ENCODE results near the gene MALT1.

Gene MALT1

DNA sequence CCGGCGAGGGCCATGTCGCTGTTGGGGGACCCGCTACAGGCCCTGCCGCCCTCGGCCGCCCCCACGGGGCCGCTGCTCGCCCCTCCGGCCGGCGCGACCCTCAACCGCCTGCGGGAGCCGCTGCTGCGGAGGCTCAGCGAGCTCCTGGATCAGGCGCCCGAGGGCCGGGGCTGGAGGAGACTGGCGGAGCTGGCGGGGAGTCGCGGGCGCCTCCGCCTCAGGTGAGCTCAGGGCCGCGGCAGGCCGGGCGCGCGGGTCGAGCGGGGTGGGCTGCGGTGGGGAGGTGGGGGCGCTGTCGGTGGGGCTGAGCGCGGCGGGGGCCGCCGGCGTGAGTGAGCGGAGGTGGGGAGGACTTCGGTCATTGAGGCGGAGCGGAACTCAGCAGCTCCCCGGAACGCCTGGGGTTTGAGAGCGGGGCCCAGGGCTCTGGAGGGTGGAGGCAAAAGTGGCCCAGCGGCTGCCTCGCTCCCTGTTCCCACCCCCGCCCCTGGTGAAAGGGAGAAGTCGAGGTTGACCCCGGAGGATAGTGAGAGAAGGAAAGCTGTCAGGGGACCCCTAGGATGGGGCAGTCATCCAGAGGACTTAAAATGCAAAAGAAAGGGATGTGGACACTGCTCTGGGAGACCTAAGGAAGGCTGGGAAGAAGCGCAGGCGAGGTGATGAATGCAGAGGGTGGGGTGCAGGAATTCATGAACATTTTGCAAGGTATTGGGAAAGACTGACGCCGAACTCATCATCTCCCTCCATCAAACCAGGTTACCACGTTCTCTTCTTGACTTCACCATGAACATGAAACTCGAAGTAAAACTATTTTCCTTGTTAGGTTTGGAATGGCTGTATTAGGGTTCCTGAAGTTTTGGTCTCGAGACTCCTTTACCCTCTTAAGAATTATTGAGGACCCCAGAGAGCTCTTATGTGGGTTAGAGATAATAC lies 633 bp downstream of the MALT1 start:
- H3K27ac ChIP-seq (ENCODE audit: low read depth, low read length) = peak overlapping the region; percentile 80
- TF ChIP-seq, protein P1, sequence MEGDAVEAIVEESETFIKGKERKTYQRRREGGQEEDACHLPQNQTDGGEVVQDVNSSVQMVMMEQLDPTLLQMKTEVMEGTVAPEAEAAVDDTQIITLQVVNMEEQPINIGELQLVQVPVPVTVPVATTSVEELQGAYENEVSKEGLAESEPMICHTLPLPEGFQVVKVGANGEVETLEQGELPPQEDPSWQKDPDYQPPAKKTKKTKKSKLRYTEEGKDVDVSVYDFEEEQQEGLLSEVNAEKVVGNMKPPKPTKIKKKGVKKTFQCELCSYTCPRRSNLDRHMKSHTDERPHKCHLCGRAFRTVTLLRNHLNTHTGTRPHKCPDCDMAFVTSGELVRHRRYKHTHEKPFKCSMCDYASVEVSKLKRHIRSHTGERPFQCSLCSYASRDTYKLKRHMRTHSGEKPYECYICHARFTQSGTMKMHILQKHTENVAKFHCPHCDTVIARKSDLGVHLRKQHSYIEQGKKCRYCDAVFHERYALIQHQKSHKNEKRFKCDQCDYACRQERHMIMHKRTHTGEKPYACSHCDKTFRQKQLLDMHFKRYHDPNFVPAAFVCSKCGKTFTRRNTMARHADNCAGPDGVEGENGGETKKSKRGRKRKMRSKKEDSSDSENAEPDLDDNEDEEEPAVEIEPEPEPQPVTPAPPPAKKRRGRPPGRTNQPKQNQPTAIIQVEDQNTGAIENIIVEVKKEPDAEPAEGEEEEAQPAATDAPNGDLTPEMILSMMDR (IDR thresholded peaks at IDR 0.05; ENCODE audit: insufficient read depth, low read length, poor library complexity, severe bottlenecking) = peak; percentile 42
- TF ChIP-seq EZH2phosphoT487 (conservative IDR thresholded peaks at IDR 0.05; ENCODE audit: low read length) = no peak
- peaks cover 33% of the 10 kb centered on the region; the same call in 1 of the 2 replicates for H3K79me2 ChIP-seq (ENCODE audit: insufficient read depth, low read length)

DNA sequence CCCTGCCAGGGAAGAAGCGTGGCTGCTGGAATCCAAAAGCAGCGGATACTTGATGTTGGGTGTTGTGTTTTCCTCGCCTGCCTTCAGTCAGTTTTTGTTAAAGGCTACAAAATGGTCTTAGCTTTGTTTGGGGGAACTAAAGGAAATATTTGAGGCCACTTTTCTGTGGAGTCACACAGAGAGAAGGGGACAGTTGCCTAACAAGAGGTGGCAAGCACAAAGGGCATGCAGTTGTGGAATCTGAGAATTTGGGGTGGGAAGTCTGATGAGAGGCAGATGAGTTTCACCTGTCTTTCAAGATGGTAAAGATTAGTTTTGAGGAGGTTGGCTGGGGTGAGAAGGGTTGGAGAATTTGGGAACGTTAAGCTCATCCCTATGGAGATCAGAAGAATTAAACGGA lies 2.9 kb downstream of the MALT1 start:
- Histone ChIP-seq H4K20me1 (ENCODE audit: low read depth, low read length) (peaks cover 16% of the 10 kb centered on the region; the same call in 1 of the 2 replicates), H3K27me3 (ENCODE audit: low read length) (no peaks in the 10 kb centered on the region), H3K9me3 (ENCODE audit: insufficient read depth, low read length) (no peaks in the 10 kb centered on the region), H3K36me3 (ENCODE audit: low read length) (peaks cover 8% of the 10 kb centered on the region; the same call in 1 of the 2 replicates), H3K79me2 (ENCODE audit: insufficient read depth, low read length) (peaks cover 42% of the 10 kb centered on the region; the same call in 1 of the 2 replicates), H3K9ac (ENCODE audit: low read length) (no peak overlapping the region), H2AFZ (ENCODE audit: low read depth, low read length, severe bottlenecking) (no peak overlapping the region), H3K4me3 (ENCODE audit: insufficient read depth, low read length, poor library complexity, severe bottlenecking) (no peak overlapping the region), H3K9me2 (replicated peaks; ENCODE audit: insufficient read depth, low read length) (no peaks in the 10 kb centered on the region), H3F3A (ENCODE audit: insufficient read depth) (peaks cover 14% of the 10 kb centered on the region), H3K4me2 (ENCODE audit: low read depth, low read length, poor library complexity, severe bottlenecking) (no peak overlapping the region), H3K27ac (ENCODE audit: low read depth, low read length) (no peak overlapping the region)
- TF ChIP-seq EZH2phosphoT487 (conservative IDR thresholded peaks at IDR 0.05; ENCODE audit: low read length) = no peak
- TF ChIP-seq, protein P1 (IDR thresholded peaks at IDR 0.05; ENCODE audit: insufficient read depth, low read length, poor library complexity, severe bottlenecking) = no peak

More for the DNA sequence above, 633 bp downstream of the MALT1 start:
- Histone ChIP-seq H3K36me3 (ENCODE audit: low read length) (peaks cover 5% of the 10 kb centered on the region; the same call in 1 of the 2 replicates), H3F3A (ENCODE audit: insufficient read depth) (peaks cover 14% of the 10 kb centered on the region), H3K4me3 (ENCODE audit: insufficient read depth, low read length, poor library complexity, severe bottlenecking) (peak overlapping the region; percentile 90), H3K9ac (ENCODE audit: low read length) (peak overlapping the region; percentile 79), H3K9me2 (replicated peaks; ENCODE audit: insufficient read depth, low read length) (no peaks in the 10 kb centered on the region), H2AFZ (ENCODE audit: low read depth, low read length, severe bottlenecking) (peak overlapping the region; percentile 66), H4K20me1 (ENCODE audit: low read depth, low read length) (0 out of 2 replicates have a peak, but pooled peaks cover 8% of the 10 kb centered on the region), H3K4me2 (ENCODE audit: low read depth, low read length, poor library complexity, severe bottlenecking) (peak overlapping the region; percentile 79), H3K27me3 (ENCODE audit: low read length) (no peaks in the 10 kb centered on the region), H3K9me3 (ENCODE audit: insufficient read depth, low read length) (no peaks in the 10 kb centered on the region)

DNA sequence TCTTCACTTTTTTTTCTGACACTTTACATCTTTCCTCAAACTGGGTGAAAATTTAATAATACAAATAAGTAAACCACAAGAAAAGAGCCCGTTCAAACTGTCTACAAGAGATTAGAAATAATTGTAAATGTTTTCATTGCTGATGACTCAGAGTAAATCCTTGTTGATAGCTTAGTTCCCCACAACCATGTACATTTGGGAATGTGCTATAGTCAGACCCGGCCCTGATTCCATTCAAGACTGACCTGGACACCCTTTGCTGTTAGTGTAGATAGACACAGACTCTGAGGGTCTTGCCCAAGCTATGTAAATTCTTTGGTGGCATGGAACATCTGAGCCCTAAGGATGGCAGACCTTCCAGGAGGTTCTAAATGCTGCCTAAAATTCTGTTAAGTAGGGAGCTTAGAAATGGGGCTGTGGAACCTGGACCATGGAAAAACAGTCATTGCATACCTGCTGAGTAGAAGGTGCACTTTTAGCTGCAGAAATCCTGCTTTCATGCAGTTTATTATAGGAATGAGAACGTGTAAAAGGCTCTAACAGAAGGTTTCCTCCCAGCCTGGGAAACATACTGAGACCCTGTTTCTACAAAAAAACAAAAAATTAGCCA lies 3.7 kb downstream of the MALT1 start:
- H2AFZ ChIP-seq (ENCODE audit: low read depth, low read length, severe bottlenecking) = no peak overlapping the region
- H3K79me2 ChIP-seq (ENCODE audit: insufficient read depth, low read length) = peaks cover 50% of the 10 kb centered on the region; the same call in 1 of the 2 replicates
- no peaks in the 10 kb centered on the region for H3K27me3 ChIP-seq (ENCODE audit: low read length)
- H3K9me3 ChIP-seq (ENCODE audit: insufficient read depth, low read length) = no peaks in the 10 kb centered on the region
- no peak overlapping the region for H3K4me2 ChIP-seq (ENCODE audit: low read depth, low read length, poor library complexity, severe bottlenecking)
- TF ChIP-seq, protein P1 (IDR thresholded peaks at IDR 0.05; ENCODE audit: insufficient read depth, low read length, poor library complexity, severe bottlenecking) = no peak
- TF ChIP-seq EZH2phosphoT487 (conservative IDR thresholded peaks at IDR 0.05; ENCODE audit: low read length) = no peak
- H3K27ac ChIP-seq (ENCODE audit: low read depth, low read length) = no peak overlapping the region
- no peak overlapping the region for H3K4me3 ChIP-seq (ENCODE audit: insufficient read depth, low read length, poor library complexity, severe bottlenecking)
- no peak overlapping the region for H3K9ac ChIP-seq (ENCODE audit: low read length)
- peaks cover 8% of the 10 kb centered on the region; the same call in 1 of the 2 replicates for H3K36me3 ChIP-seq (ENCODE audit: low read length)
- H3F3A ChIP-seq (ENCODE audit: insufficient read depth) = peaks cover 7% of the 10 kb centered on the region
- peaks cover 16% of the 10 kb centered on the region; the same call in 1 of the 2 replicates for H4K20me1 ChIP-seq (ENCODE audit: low read depth, low read length)
- no peaks in the 10 kb centered on the region for H3K9me2 ChIP-seq (replicated peaks; ENCODE audit: insufficient read depth, low read length)

All from SU-DHL-6 (cell line).